H1 (cell line): ENCODE data around the gene SOX10.

Source experiments
- BACH1 ChIP-seq: IDR thresholded peaks from 2 replicates; pipeline ENCODE4 v1.6.1; 2012; ENCODE audit warnings: low read length, improper control_type of control experiment
- CEBPB ChIP-seq: IDR thresholded peaks from 2 replicates; pipeline ENCODE4 v1.6.1; 2012; ENCODE audit warnings: low read depth, low read length
- CHD2 ChIP-seq: IDR thresholded peaks from 2 replicates; pipeline ENCODE4 v1.6.1; 2012; ENCODE audit warnings: low read length, improper control_type of control experiment
- CTCF ChIP-seq, 3 experiments: IDR thresholded peaks; 1 replicate in 2 of 3; 2 replicates in 1 of 3; pipeline versions ENCODE4 v1.5.1 to v1.6.1; 2011; ENCODE audit warnings: low read length in 3 of 3, mild to moderate bottlenecking in 3 of 3, inconsistent platforms in 2 of 3, low read depth in 1 of 3, moderate library complexity in 1 of 3; ENCODE audit not compliant: insufficient read depth in 1 of 3; ENCODE audit errors: control extremely low read depth in 1 of 3
- EZH2 ChIP-seq: fragments of 200-600 bp; sonication (generic); IDR thresholded peaks from 2 replicates; pipeline ENCODE4 v1.7.1; 2012; ENCODE audit warnings: low read depth, mild to moderate bottlenecking, moderate library complexity, low read length, inconsistent platforms; ENCODE audit not compliant: severe bottlenecking
- GTF2F1 ChIP-seq: IDR thresholded peaks from 2 replicates; pipeline ENCODE4 v1.6.1; 2012; ENCODE audit warnings: low read depth, low read length, improper control_type of control experiment, borderline replicate concordance
- JUN ChIP-seq: IDR thresholded peaks from 2 replicates; pipeline ENCODE4 v1.6.1; 2011; ENCODE audit warnings: low read depth, mild to moderate bottlenecking, improper control_type of control experiment, low read length
- MAX ChIP-seq: IDR thresholded peaks from 2 replicates; pipeline ENCODE4 v1.6.1; 2012; ENCODE audit warnings: inconsistent platforms
- POLR2A ChIP-seq, 2 experiments: IDR thresholded peaks; 1 replicate in 1 of 2; 2 replicates in 1 of 2; pipeline ENCODE4 v1.6.1; 2011; ENCODE audit warnings: low read depth in 2 of 2, low read length in 2 of 2, mild to moderate bottlenecking in 2 of 2; ENCODE audit errors: control extremely low read depth in 1 of 2
- TBP ChIP-seq: IDR thresholded peaks from 2 replicates; pipeline ENCODE4 v1.6.1; 2011; ENCODE audit warnings: low read depth, low read length, improper control_type of control experiment
- USF2 ChIP-seq: IDR thresholded peaks from 2 replicates; pipeline ENCODE4 v1.6.1; 2011; ENCODE audit warnings: low read length, improper control_type of control experiment

GRCh38 chr22:38007330-38007902 is 23.1 kb upstream of the SOX10 start:
- no peak for TF ChIP-seq CHD2
- TF ChIP-seq CTCF (IDR thresholded peaks at IDR 0.05; ENCODE audit: control extremely low read depth in 1 of 3, insufficient read depth in 1 of 3, low read depth in 1 of 3, low read length in 3 of 3), result no peak
- no peak for TF ChIP-seq POLR2A (IDR thresholded peaks at IDR 0.05; ENCODE audit: control extremely low read depth in 1 of 2, low read depth in 2 of 2, low read length in 2 of 2)
- TF ChIP-seq GTF2F1, result no peak
- no peak for TF ChIP-seq BACH1
- TF ChIP-seq USF2, result no peak
- TF ChIP-seq CEBPB, result no peak
- TF ChIP-seq EZH2, result no peak
- TF ChIP-seq JUN, result no peak
- TF ChIP-seq MAX, result no peak
- no peak for TF ChIP-seq TBP
